Posterior vena cava (tissue), 2 donors: Measurements from ENCODE around the gene KDM2A. TPM values are rescaled to one million over a fixed set of nuclear protein-coding genes. Genes with fewer than 3 reads are reported as not detected.
A peak's percentile ranks its signal among the peaks of the same experiment; 100 is the strongest.

Experiments used
- DNase-seq: peaks from one replicate; pipeline ENCODE4 v3.0.0-alpha.2; 2020; ENCODE audit warnings: low spot score
- intact Hi-C, 2 donors: fragments of 100-400 bp; cut with DNase I; formaldehyde crosslinking; loops; one replicate each; pipeline versions ENCODE4 v1.14.1 to v1.14.2; 2022 to 2023
- long read RNA-seq, 2 donors: library from polyadenylated mRNA; unstranded; transcript quantifications; one replicate each; pipeline ENCODE4 v2.0.0, GENCODE V29; 2020 to 2021
- total RNA-seq, 2 donors: library from RNA; stranded (reverse); fragmentation: NEBNext Ultra II Directional; extraction: Animal tissue kit (Norgen Biotek cat#: 25700); gene quantifications; one replicate each; pipeline ENCODE4 v1.2.1, GENCODE V29; 2021
- donor health status: DM: yes; HTN: yes; CAD: no.
- donor health status: DM: yes; HTN: yes; CAD: no.

Gene KDM2A
- 10 to 100 TPM; 55.3 to 58.3 TPM for total RNA-seq
- long read RNA-seq, donor 1, partial matches to known transcripts: 7 of 17 reads
- long read RNA-seq, donor 1, other reads (novel, unspliced or antisense): 8 of 17 reads
- long read RNA-seq, donor 2, partial matches to known transcripts: 1 of 22 reads
- long read RNA-seq, donor 2, other reads (novel, unspliced or antisense): 17 of 22 reads

DNA sequence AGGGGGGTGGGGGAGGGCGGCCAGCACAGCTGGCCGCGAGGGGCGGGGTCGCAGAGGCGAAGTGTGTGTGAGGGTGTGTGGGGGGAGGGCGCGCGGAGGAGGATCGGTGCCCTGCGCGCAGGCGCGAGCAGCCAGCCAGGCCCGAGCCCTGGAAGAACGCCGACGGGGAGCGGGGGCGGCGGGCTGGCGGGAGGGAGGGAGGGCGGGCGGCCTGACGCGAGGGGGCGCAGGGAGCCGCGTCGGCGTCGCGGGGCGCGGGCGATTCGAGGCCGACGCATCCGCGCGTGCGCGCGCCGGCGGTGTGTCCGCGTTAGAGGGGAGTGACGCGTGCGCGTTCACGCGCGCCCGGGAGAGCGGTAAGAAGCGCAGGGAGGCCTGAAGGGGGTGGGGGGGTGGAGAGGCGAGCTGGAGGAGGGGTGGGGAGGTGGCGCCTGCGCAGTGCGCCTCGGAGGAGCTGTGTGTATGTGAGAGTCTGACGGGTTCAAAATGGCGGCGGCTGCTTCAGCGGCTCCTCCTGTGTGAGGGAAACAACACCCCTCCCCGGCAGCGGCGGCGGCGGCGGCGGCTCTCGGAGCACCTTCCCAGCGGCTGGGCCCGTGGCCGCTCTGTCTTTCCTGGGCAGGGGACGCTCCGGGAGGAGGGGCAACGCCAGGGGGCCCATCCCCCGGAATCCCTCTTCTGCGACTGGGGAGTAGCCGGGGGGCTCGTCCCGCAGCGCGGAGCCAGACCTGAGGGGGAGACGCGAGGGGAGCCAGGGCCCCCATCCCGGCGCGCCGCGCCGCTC is at the start of gene KDM2A:
KDM2A (plus strand) TSS at position 463 of the 784 bp plus-strand sequence. CDS start 2,054 bp downstream, outside the sequence.
- DNase-seq: peak; percentile 100
- intact Hi-C loops: no loop called here

DNA sequence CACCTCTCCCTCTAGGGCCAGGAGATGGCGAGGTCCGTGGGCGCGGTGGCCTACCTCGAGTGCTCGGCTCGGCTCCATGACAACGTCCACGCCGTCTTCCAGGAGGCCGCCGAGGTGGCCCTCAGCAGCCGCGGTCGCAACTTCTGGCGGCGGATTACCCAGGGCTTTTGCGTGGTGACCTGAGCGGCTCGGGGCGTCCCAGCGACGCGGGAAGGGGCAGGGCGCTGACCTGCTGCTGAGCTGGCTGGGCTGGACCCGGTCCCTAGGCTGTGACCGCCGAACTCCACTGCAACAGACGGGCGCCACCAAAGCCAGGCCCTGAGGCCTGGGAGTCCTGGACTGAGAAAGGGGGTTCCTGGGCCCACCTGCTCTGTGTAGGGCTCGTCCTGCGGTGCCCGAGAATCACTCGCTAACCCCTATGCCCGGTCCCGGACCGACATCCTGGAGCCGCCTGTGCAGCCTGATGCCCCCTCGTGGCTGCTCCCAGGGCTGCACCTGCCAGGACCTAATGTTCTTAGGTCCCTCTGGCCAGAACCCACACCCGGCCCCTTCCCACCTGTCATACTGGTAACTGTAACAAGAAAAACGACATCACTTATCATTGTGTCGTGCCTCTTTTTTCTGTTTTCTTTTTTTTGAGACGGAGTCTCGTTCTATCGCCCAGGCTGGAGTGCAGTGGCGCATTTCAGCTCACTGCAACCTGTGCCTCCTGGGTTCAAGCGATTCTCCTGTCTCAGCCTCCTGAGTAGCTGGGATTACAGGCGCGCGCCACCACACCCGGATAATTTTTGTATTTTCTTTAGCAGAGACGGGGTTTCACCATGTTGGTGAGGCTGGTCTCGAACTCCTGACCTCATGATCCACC is 47.4 kb upstream of the KDM2A start:
- DNase-seq: peak; percentile 93

DNA sequence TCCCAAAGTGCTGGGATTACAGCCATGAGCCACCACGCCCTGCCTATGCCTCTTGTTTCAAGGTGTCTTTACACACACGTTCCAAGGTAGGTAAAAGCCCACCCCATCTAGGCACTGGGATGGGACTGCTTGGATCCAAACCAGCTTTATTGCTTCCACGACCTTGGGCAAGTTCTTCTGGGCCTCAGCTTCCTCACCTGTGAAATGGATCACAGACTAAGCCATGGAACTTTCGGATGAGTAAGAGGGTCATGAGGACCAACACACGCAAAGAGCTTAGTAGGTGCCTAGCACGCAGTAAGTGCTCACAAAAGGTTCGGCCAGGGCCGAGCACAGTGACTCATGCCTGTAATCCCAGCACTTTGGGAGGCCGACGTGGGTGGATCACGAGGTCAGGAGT is 46.8 kb upstream of the KDM2A start:
- intact Hi-C loops: no loop called here
- DNase-seq: no peak

More for the DNA sequence above, 47.4 kb upstream of the KDM2A start:
- intact Hi-C loops: no loop called here

DNA sequence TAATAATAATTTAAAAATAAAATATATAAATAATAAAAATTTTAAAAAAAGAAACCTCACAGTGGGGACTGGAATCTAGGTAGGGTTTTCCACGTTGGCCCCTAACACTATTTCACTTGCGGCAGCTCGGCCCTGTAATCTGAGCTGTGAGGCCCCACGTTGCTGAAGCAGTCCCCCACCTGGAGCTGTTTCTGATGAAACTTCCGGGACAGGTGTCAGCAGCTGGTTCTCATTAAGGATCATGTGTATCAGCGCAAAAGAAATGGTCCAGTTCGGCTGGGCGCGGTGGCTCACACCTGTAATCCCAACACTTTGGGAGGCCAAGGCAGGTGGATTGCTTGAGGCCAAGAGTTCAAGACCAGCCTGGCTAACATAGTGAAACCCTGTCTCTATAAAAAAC is 45.2 kb upstream of the KDM2A start:
- intact Hi-C loops: no loop called here

GRCh38 chr11:67076202-67076601 is 42.9 kb upstream of the KDM2A start:
- intact Hi-C loops: no loop called here

More for the DNA sequence above, 45.2 kb upstream of the KDM2A start:
- no peak for DNase-seq

GRCh38 chr11:67079065-67079705 is 39.9 kb upstream of the KDM2A start:
- intact Hi-C loops: no loop called here
- no peak for DNase-seq

More at GRCh38 chr11:67076202-67076601, 42.9 kb upstream of the KDM2A start:
- no peak for DNase-seq

GRCh38 chr11:67082071-67082791 is 36.8 kb upstream of the KDM2A start:
- DNase-seq: no peak
- intact Hi-C loops: loop anchor here in 1 of 2 donors (5.0 kb wide), 2 partner anchors 235 to 1380 kb away; partner anchors contain the start of gene PPP6R3

GRCh38 chr11:67083786-67084366 is 35.2 kb upstream of the KDM2A start:
- no peak for DNase-seq
- intact Hi-C loops: loop anchor here in 1 of 2 donors (5.0 kb wide), 2 partner anchors 233 to 1378 kb away; partner anchors contain the start of gene PPP6R3

GRCh38 chr11:67085617-67086016 is 33.4 kb upstream of the KDM2A start:
- intact Hi-C loops: no loop called here
- DNase-seq: no peak

DNA sequence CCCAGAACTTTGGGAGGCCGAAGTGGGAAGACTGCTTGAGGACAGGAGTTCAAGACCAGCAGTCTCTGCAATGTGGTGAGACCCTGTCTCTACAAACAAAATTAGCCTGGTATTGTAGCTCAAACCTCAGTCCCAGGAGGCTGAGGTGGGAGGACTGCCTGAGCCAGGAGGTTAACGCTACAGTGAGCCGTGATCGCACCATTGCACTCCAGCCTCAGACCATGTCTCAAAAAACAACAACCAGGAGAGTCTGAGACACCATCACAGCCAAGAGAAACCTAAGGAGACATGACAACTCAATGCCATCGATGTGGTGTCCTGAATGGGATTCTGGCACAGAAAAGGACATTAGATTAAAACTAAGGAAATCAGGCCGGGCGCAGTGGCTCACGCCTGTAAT is 28.3 kb upstream of the KDM2A start:
- intact Hi-C loops: no loop called here
- DNase-seq: no peak

DNA sequence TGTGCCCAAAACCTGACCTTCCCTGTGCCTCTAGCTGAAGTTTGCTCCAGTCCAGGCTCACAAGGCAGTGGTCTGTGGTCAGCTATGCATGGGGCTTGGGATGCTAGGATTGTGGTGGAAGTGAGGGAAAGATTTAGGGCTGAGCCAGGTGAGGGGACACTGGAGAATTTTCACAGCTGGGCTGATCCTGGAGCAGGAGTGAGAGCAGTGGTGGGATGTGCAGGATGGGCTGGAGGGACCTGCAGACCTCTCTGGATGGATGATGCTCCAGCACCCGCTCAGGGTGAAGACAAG is 23.9 kb upstream of the KDM2A start:
- intact Hi-C loops: no loop called here
- DNase-seq: no peak

GRCh38 chr11:67098799-67099429 is 20.1 kb upstream of the KDM2A start:
- DNase-seq: no peak

DNA sequence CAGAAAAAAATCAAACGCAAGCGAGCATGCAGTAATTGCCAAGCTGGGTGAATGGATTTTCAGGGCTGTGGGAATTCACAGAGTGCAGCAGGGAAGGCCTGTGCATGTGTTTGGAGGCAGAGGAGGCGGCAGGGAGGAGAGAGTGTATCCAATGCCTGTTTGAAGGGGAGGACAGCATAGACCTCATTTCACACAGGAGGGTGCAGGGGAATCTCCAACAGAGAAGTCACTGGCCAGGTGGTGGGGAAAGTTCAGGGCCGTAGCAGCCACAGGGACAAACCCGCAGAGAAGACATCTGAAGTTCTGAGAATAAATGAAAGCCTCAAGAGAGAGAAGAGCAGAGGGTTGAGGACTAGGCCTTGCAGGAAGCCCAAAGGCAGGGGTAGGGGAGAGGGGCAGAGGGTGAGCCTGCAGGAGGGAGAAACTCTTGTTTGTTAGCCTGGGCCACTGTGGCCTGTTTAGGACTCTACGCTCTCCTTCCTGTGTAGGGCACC is 19.2 kb upstream of the KDM2A start:
- no peak for DNase-seq
- intact Hi-C loops: no loop called here

More at GRCh38 chr11:67098799-67099429, 20.1 kb upstream of the KDM2A start:
- intact Hi-C loops: no loop called here

DNA sequence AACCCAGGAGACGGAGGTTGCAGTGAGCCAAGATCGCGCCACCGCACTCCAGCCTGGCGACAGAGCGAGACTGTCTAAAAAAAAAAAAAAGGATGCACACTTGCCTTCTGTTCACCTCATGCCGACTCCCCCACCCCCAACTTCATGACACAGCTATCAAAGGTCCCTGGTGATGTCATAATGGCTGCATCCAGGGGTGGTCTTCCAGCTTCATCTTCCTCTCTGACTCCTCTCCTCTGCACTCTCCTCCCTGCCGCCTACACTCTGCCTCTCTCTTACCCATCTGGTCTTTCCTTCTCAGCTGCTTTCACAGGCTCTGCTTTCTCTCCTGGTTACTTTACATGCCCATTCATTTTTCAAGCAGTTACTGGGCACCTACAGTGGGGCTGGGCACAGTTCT is 16.4 kb upstream of the KDM2A start:
- intact Hi-C loops: no loop called here
- no peak for DNase-seq

DNA sequence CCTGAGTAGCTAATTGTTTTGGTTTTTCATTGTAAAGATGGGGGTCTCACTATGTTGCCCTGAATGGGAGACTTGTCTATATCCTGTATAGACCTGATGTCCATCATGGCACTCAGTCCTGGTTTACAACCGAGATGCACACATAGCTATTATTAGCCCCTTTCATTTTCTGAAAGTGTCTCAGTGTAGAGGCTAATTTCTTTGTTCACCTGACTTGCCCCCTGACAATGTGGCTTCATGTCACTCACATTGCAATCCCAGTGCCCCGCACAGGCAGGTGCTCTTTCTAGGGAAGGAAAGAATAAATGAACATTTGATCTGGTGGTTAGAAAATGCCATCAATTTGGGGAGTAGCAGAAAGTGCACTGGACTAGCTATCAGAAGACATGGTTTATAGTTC is 13.1 kb upstream of the KDM2A start:
- intact Hi-C loops: no loop called here
- peak; percentile 32 for DNase-seq

DNA sequence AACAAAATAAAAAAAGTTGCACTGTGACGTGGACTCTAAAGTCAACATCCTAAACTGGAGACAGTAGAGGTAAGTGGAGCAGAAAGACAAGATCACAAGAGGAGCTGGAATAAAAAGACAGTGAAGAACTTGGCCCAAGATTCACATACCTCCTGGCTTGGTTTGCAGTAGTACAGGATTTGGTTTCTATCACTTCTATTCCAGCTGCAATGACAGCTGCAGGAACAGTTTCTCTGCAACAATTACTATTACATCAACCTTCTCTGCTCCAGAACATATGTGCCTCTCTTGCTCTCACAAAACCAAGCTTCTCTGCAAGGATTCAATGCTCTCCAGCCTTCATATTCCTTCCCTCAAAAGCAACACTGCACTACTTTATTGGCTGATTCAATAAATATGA is 7.8 kb upstream of the KDM2A start:
- intact Hi-C loops: no loop called here
- DNase-seq: no peak

GRCh38 chr11:67113231-67113721 is 5.8 kb upstream of the KDM2A start:
- peak; percentile 31 for DNase-seq
- intact Hi-C loops: no loop called here
